ENCODE measurements around the gene TBX5. TPM values are rescaled to one million over a fixed set of nuclear protein-coding genes. Genes with fewer than 3 reads are reported as not detected.

Gene TBX5
- total and polyA plus RNA-seq, 2 donors (not counting 1 experiment from before 2014, with no cell fraction given), result not detected

- no peak for DNase-seq
- H3K4me3 Mint-ChIP-seq, result no peak overlapping the region
- no peak overlapping the region for H3K27ac Mint-ChIP-seq
- intact Hi-C loops (cut with micrococcal nuclease), result no loop called here
- no peaks in the 10 kb centered on the region for H3K9me3 ChIP-seq (ENCODE audit: control extremely low read depth in 1 of 3, control insufficient read depth in 2 of 3, insufficient read depth in 1 of 3, low read length in 2 of 3)
- no peaks in the 10 kb centered on the region for H3K4me1 Mint-ChIP-seq
- no peak overlapping the region for H3K9ac ChIP-seq (ENCODE audit: low read length)
- no peak overlapping the region for H2AFZ ChIP-seq (ENCODE audit: insufficient read depth, low read depth, low read length, poor library complexity, severe bottlenecking)
- no peaks in the 10 kb centered on the region for H3K79me2 ChIP-seq (ENCODE audit: control insufficient read depth, insufficient read depth, low read length)
- peaks cover 4% of the 10 kb centered on the region for H3K9me3 Mint-ChIP-seq (ENCODE audit: insufficient read depth)
- H3K4me1 ChIP-seq (ENCODE audit: control insufficient read depth in 2 of 2, insufficient read depth in 2 of 2, low read length in 2 of 2), result no peaks in the 10 kb centered on the region
- no peaks in the 10 kb centered on the region for H4K20me1 ChIP-seq (ENCODE audit: control insufficient read depth, insufficient read depth, low read length, poor library complexity, severe bottlenecking)
- no peaks in the 10 kb centered on the region for H3K36me3 ChIP-seq (replicated peaks in 1 of 2; ENCODE audit: control extremely low read depth in 1 of 2, control insufficient read depth in 1 of 2, extremely low read depth in 1 of 2, insufficient read depth in 2 of 2, low read length in 1 of 2)
- CTCF ChIA-PET, result interaction anchor here (0.8 kb wide), 1 partner anchor 9 kb away, joined by 3 read pairs; no protein-coding TSS in a partner anchor
- H3K4me3 ChIP-seq (ENCODE audit: control extremely low read depth in 1 of 5, extremely low read depth in 1 of 5, insufficient read depth in 1 of 5, low read depth in 2 of 5, low read length in 4 of 5), result no peak overlapping the region
- TF ChIP-seq CTCF (IDR thresholded peaks at IDR 0.05) (no peak), EZH2 (IDR thresholded peaks at IDR 0.05; ENCODE audit: borderline replicate concordance, insufficient read depth, low read depth, low read length, poor library complexity, severe bottlenecking) (no peak)
- H3K27ac ChIP-seq (ENCODE audit: low read length in 2 of 2), result no peak overlapping the region
- H3K27me3 Mint-ChIP-seq, result no peaks in the 10 kb centered on the region
- POLR2A ChIA-PET, result no interaction called here
- WGBS (ENCODE audit: insufficient coverage), result no CpG with 5 or more reads among the region's 1 CpG
- no peak for ATAC-seq (ENCODE audit: low read depth)
- peaks cover 0 to 3% (median 0%) of the 10 kb centered on the region in 4 experiments for H3K27me3 ChIP-seq (replicated peaks in 1 of 4; ENCODE audit: control extremely low read depth in 1 of 4, control insufficient read depth in 3 of 4, insufficient read depth in 4 of 4, low read length in 3 of 4)
- H3K4me2 ChIP-seq (replicated peaks; ENCODE audit: low read depth, low read length, poor library complexity, severe bottlenecking), result no peak overlapping the region
Observed at GRCh38 chr12:114306646-114307045, 99.3 kb downstream of the TBX5 start.

GRCh38 chr12:114305446-114305845 lies 100.5 kb downstream of the TBX5 start:
- Histone ChIP-seq H3K27me3 (replicated peaks in 1 of 4; ENCODE audit: control extremely low read depth in 1 of 4, control insufficient read depth in 3 of 4, insufficient read depth in 4 of 4, low read length in 3 of 4) (peaks cover 0 to 4% (median 2%) of the 10 kb centered on the region in 4 experiments), H3K4me2 (replicated peaks; ENCODE audit: low read depth, low read length, poor library complexity, severe bottlenecking) (no peak overlapping the region), H3K9ac (ENCODE audit: low read length) (no peak overlapping the region), H3K4me3 (ENCODE audit: control extremely low read depth in 1 of 5, extremely low read depth in 1 of 5, insufficient read depth in 1 of 5, low read depth in 2 of 5, low read length in 4 of 5) (no peak overlapping the region), H3K4me1 (ENCODE audit: control insufficient read depth in 2 of 2, insufficient read depth in 2 of 2, low read length in 2 of 2) (no peaks in the 10 kb centered on the region), H3K9me3 (ENCODE audit: control extremely low read depth in 1 of 3, control insufficient read depth in 2 of 3, insufficient read depth in 1 of 3, low read length in 2 of 3) (no peaks in the 10 kb centered on the region), H3K27ac (ENCODE audit: low read length in 2 of 2) (no peak overlapping the region), H4K20me1 (ENCODE audit: control insufficient read depth, insufficient read depth, low read length, poor library complexity, severe bottlenecking) (no peaks in the 10 kb centered on the region), H3K36me3 (replicated peaks in 1 of 2; ENCODE audit: control extremely low read depth in 1 of 2, control insufficient read depth in 1 of 2, extremely low read depth in 1 of 2, insufficient read depth in 2 of 2, low read length in 1 of 2) (no peaks in the 10 kb centered on the region), H2AFZ (ENCODE audit: insufficient read depth, low read depth, low read length, poor library complexity, severe bottlenecking) (no peak overlapping the region), H3K79me2 (ENCODE audit: control insufficient read depth, insufficient read depth, low read length) (no peaks in the 10 kb centered on the region)
- intact Hi-C loops (cut with micrococcal nuclease), result no loop called here
- ChIA-PET POLR2A (no interaction called here), CTCF (no interaction called here)
- TF ChIP-seq CTCF (IDR thresholded peaks at IDR 0.05), result no peak
- TF ChIP-seq EZH2 (IDR thresholded peaks at IDR 0.05; ENCODE audit: borderline replicate concordance, insufficient read depth, low read depth, low read length, poor library complexity, severe bottlenecking), result no peak
- no peaks in the 10 kb centered on the region for H3K4me1 Mint-ChIP-seq
- DNase-seq (no peak), ATAC-seq (ENCODE audit: low read depth) (no peak)
- peaks cover 4% of the 10 kb centered on the region for H3K9me3 Mint-ChIP-seq (ENCODE audit: insufficient read depth)
- no peak overlapping the region for H3K4me3 Mint-ChIP-seq
- H3K27me3 Mint-ChIP-seq, result peaks cover 7% of the 10 kb centered on the region
- no peak overlapping the region for H3K27ac Mint-ChIP-seq

Measured in B cell (primary cell).